ENCODE results near the gene ZBED4. TPM values are rescaled to one million over a fixed set of nuclear protein-coding genes. Genes with fewer than 3 reads are reported as not detected.

The ZBED4 gene
- total RNA-seq, 1 donor from 2014 or later = 9.1 TPM

GRCh38 chr22:49880281-49880680 lies 26.6 kb downstream of the ZBED4 start:
- no peak for DNase-seq

- no peak for DNase-seq
Observed at GRCh38 chr22:49881856-49882255, 28.2 kb downstream of the ZBED4 start.

- DNase-seq = no peak
Observed at GRCh38 chr22:49882519-49883293, 29.1 kb downstream of the ZBED4 start.

GRCh38 chr22:49883294-49883640 lies 29.6 kb downstream of the ZBED4 start:
- no peak for DNase-seq

- DNase-seq = no peak
Observed at GRCh38 chr22:49884075-49884474, 30.4 kb downstream of the ZBED4 start.

- no peak for DNase-seq
Observed at GRCh38 chr22:49884503-49885260, 31.0 kb downstream of the ZBED4 start.

GRCh38 chr22:49885281-49885680 lies 31.6 kb downstream of the ZBED4 start:
- no peak for DNase-seq

GRCh38 chr22:49885881-49886280 lies 32.2 kb downstream of the ZBED4 start:
- DNase-seq = no peak

GRCh38 chr22:49886346-49887063 lies 32.9 kb downstream of the ZBED4 start:
- DNase-seq = no peak

GRCh38 chr22:49887064-49887451 lies 33.4 kb downstream of the ZBED4 start:
- DNase-seq = no peak

GRCh38 chr22:49887702-49888101 lies 34.1 kb downstream of the ZBED4 start:
- no peak for DNase-seq

GRCh38 chr22:49889071-49889470 lies 35.4 kb downstream of the ZBED4 start:
- DNase-seq = no peak

- DNase-seq = no peak
Observed at GRCh38 chr22:49892226-49892899, 38.7 kb downstream of the ZBED4 start.

- no peak for DNase-seq
Observed at GRCh38 chr22:49893025-49893424, 39.4 kb downstream of the ZBED4 start.

- DNase-seq = no peak
Observed at GRCh38 chr22:49894322-49895054, 40.8 kb downstream of the ZBED4 start.

- no peak for DNase-seq
Observed at GRCh38 chr22:49896201-49896600, 42.6 kb downstream of the ZBED4 start.

GRCh38 chr22:49897015-49897684 lies 43.5 kb downstream of the ZBED4 start:
- DNase-seq = no peak

- no peak for DNase-seq
Observed at GRCh38 chr22:49899530-49899929, 45.9 kb downstream of the ZBED4 start.

- no peak for DNase-seq
Observed at GRCh38 chr22:49900441-49901230, 47.0 kb downstream of the ZBED4 start.

- DNase-seq = no peak
Observed at GRCh38 chr22:49901457-49901856, 47.8 kb downstream of the ZBED4 start.

Measured in skin of body (tissue), 2 donors.